GM12891 (cell line): ENCODE results near the gene MPP3.

Experiments used
- PAX5 ChIP-seq: IDR thresholded peaks from 2 replicates; pipeline ENCODE4 v1.6.1; 2011; ENCODE audit warnings: low read length, moderate library complexity, mild to moderate bottlenecking; ENCODE audit not compliant: insufficient read depth, severe bottlenecking
- POLR2A ChIP-seq: IDR thresholded peaks from 2 replicates; pipeline ENCODE4 v1.6.1; 2011; ENCODE audit warnings: low read depth, low read length, control low read depth
- POLR2AphosphoS5 ChIP-seq: IDR thresholded peaks from 2 replicates; pipeline ENCODE4 v1.6.1; 2011; ENCODE audit warnings: low read depth, low read length, control low read depth
- POU2F2 ChIP-seq: IDR thresholded peaks from 2 replicates; pipeline ENCODE4 v1.6.1; 2011; ENCODE audit warnings: low read depth, mild to moderate bottlenecking, control low read depth, low read length, moderate library complexity
- SPI1 ChIP-seq: IDR thresholded peaks from 2 replicates; pipeline ENCODE4 v1.6.1; 2011; ENCODE audit warnings: low read depth, low read length, control low read depth
- TAF1 ChIP-seq: IDR thresholded peaks from 2 replicates; pipeline ENCODE4 v1.6.1; 2011; ENCODE audit warnings: low read depth, low read length, control low read depth

GRCh38 chr17:43780135-43780534 is 52.8 kb downstream of the MPP3 start, which contains the start of gene CFAP97D1:
- no peak for TF ChIP-seq TAF1
- TF ChIP-seq POLR2A: no peak
- TF ChIP-seq POLR2AphosphoS5: no peak
- TF ChIP-seq POU2F2: no peak
- TF ChIP-seq PAX5: no peak
- TF ChIP-seq SPI1: no peak
